Stimulated activated naive CD8-positive, alpha-beta T cell treated with anti-CD3 and anti-CD28 coated beads, Interleukin-15, Interleukin-2, amounts not matched to agents 100 U/mL and 50 U/mL, for 24 hours (primary cell): ENCODE data around the gene MBD1.
"Not testable (repeated sequence)": the region's sequence is repeated elsewhere in the genome, so short reads cannot be mapped to it uniquely, and the experiment has no call there.

Source experiments
- ATAC-seq: fragments of 150-1000 bp; cut with Tn5 transposase; one replicate; pipeline ENCODE4 v1.10.0; 2021
- DNase-seq: peaks from one replicate; pipeline ENCODE4 v3.0.0; 2021

The MBD1 gene, protein sequence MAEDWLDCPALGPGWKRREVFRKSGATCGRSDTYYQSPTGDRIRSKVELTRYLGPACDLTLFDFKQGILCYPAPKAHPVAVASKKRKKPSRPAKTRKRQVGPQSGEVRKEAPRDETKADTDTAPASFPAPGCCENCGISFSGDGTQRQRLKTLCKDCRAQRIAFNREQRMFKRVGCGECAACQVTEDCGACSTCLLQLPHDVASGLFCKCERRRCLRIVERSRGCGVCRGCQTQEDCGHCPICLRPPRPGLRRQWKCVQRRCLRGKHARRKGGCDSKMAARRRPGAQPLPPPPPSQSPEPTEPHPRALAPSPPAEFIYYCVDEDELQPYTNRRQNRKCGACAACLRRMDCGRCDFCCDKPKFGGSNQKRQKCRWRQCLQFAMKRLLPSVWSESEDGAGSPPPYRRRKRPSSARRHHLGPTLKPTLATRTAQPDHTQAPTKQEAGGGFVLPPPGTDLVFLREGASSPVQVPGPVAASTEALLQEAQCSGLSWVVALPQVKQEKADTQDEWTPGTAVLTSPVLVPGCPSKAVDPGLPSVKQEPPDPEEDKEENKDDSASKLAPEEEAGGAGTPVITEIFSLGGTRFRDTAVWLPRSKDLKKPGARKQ

GRCh38 chr18:50281295-50281971 lies at the start of gene MBD1:
MBD1 (minus strand) TSS chr18:50281523; CDS start chr18:50279992, 1,531 bp downstream.
- ATAC-seq (peak; percentile 93), DNase-seq (peak; percentile 95)

DNA sequence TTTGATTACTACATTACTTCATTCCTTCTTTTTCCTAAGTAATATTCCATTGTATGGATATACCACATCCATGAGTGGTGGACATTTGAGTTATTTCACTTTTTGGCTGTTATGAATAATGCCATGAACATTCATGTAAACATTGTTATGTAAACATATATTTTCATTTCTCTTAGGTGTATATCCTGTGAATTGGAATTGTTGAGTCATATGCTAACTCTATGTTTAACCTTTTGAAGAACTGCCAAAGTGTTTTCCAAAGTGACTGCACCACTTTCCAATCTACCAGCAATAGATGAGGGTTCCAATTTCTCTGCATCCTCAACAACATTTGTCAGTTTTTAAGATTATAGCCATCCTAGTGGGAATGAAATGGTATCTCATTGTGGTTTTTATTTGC lies 48.9 kb upstream of the MBD1 start:
- DNase-seq (no peak), ATAC-seq (no peak)

GRCh38 chr18:50327983-50328382 lies 46.7 kb upstream of the MBD1 start:
- DNase-seq = no peak
- ATAC-seq = no peak

- DNase-seq (no peak), ATAC-seq (peak; percentile 46)
Observed at GRCh38 chr18:50320719-50321118, 39.4 kb upstream of the MBD1 start.

GRCh38 chr18:50315100-50315871 lies 34.0 kb upstream of the MBD1 start:
- DNase-seq (no peak), ATAC-seq (no peak)

DNA sequence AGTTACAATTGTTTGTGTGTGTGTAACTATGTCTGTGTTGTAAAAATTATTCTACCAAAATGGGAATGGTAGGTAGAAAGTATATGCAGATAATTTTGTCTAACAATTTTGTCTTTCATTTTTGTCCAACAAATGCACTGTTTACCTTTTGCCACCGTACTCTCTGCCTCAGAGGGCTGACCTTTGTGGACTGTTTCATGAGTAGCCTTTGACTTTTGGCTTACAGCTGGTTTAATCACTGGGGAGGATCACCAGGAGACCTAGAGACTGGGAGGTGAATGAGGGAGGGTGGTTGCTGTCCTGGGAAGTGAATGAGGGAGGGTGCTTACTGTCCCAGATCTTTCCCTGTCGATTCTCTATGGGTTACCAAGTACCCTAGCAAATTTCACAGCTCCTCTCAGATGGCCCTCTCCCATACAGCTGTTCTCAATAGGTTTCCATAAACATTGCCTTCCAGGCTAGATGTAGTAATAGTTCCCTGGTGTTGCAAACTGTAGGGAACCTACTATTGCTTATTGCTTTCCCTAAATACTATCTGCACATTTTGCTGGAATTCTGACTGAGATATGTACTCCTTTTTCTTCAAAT lies 32.6 kb upstream of the MBD1 start:
- ATAC-seq = no peak

GRCh38 chr18:50313031-50313607 lies 31.8 kb upstream of the MBD1 start:
- ATAC-seq (no peak), DNase-seq (no peak)

More for the DNA sequence above, 32.6 kb upstream of the MBD1 start:
- no peak for DNase-seq

- no peak for DNase-seq
- ATAC-seq = no peak
Observed at GRCh38 chr18:50312296-50313030, 31.1 kb upstream of the MBD1 start.

DNA sequence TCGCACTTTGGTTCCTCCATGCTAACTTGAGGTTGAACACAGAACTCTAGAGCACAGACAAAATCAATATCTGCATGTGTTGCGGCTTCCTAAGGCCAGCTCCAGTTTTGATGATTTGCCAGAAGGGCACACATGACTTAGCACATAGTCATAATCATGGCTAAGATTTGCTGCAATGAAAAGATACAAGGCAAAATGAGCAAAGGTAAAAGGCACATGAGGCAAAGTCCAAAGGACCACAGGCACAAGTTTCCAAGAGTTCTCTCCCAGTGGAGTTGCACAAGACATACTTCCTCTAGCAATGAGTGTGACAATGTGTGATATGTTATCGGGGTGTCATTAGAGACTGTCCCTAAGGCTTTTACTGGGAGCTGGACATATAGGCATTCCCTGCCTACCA lies 30.3 kb upstream of the MBD1 start:
- no peak for ATAC-seq

GRCh38 chr18:50310080-50310479 lies 28.8 kb upstream of the MBD1 start:
- DNase-seq (no peak), ATAC-seq (no peak)

More for the DNA sequence above, 30.3 kb upstream of the MBD1 start:
- DNase-seq = no peak

DNA sequence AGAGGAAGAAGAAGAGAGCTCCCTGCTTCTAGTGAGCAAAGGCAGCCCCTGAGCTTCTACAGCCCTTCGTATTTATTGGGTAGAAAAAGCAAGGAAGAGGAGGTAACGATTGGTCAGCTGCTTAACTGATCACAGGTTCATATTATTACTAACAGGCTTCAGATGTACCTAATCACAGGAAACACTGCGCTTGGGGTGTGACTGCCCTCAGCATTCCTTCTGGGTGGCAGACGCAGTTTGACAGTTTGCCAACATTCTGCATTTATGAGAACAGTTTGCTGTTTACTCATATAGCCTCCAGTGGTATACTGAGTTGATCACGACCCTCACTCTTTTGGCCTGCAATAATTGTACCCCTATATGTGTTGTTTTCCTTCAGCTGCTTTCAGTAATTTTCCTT lies 27.5 kb upstream of the MBD1 start:
- ATAC-seq, DNase-seq: not testable (repeated sequence)

DNA sequence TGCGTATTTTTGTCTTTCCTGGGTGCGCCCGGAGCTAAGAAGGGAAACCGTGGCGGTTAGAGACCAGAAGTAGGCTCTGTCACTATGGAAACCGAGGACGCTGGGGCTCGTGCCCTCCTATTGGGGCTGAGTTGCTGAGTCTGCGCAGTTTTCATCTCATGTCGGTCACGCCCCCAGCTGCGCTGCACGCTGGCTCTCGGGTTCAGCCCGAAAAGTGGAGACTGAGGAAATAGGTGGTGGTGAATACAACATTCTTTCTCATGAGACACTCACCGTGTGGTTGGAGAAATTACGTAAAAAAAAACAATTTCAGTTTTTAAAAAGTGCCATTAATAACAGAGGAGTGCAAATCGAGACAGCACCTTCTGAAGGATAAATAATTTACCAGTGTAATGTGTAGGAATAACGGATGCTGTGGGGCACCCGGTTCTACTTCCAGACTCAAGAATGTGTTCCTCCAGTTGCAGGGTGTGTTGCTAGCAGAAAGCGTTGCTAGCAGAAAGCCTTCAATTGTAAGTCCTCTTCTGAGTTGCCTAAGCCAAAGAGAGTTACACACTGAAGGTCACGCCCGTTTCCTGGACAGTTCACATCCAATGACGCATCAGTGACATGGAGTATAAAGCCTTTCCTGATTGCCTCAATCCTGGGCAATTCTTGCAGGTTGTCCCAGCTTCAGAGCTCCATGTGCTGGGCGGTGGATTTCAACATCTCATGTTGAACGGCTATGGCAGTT lies 26.6 kb upstream of the MBD1 start:
- DNase-seq (peak; percentile 91), ATAC-seq (peak; percentile 98)

DNA sequence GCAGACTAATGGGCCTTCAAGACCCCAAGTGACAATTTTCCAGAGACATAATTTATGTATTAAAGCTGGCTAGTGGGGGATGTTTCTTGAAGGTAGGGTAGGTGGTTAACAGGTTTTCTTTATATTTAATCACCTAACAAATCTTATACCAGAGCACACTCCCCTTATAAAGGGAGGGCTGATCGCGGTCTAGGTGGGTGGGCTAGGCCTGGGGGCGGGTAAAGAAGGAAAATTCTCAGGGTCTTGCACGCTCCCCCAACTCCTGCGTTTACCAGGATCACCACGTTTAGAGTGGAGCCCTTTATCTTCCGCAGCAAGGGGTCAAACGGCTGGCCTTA lies 26.0 kb upstream of the MBD1 start:
- no peak for ATAC-seq

GRCh38 chr18:50306944-50307343 lies 25.6 kb upstream of the MBD1 start:
- no peak for DNase-seq
- no peak for ATAC-seq

More for the DNA sequence above, 26.0 kb upstream of the MBD1 start:
- DNase-seq = no peak

GRCh38 chr18:50301074-50301473 lies 19.8 kb upstream of the MBD1 start:
- ATAC-seq (no peak), DNase-seq (no peak)

GRCh38 chr18:50299626-50300388 lies 18.5 kb upstream of the MBD1 start:
- DNase-seq = no peak
- ATAC-seq = no peak

GRCh38 chr18:50298443-50299284 lies 17.3 kb upstream of the MBD1 start:
- no peak for DNase-seq
- ATAC-seq = no peak

DNA sequence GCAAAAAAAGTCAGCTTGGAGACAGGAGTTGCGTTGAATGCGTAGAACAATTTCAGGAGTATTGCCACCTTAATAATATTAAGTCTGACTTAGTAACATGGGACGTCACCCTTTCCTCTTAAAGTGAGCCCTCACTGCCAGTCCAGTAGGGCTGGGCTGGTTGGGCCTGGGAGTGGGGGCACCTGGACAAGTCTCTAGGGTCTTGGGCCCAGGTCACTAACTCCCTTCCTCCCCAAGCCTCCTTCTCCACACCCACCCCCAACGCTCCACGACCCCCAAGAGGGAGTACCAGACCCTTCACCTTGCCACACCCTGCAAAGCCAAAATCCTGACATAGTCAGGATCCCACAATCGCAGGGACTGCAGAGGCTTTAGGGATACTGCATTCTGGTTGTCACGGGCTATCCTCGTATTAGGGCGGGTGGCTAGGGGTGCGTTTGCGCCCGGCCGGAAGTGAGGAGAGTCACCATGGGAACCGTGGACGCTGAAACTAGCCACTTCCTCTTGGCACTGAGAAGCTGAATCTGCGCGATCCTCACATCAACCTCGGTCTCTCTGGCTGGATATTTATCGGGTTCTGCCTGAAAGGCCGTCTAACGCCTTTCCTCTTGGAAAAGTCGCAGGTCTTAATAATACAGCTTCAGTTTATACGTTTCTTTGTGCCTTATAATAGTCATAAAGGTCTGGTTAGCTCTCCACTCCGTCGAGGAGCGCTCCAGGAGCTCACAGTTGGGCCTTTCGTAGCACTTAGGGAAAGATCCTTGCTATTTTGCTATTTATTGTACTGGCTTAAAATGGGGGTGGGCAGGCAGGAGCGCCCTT lies 16.5 kb upstream of the MBD1 start:
- ATAC-seq = peak; percentile 95
- DNase-seq = peak; percentile 81
